Measurements from ENCODE around the gene LMF1.

LMF1 gene

DNA sequence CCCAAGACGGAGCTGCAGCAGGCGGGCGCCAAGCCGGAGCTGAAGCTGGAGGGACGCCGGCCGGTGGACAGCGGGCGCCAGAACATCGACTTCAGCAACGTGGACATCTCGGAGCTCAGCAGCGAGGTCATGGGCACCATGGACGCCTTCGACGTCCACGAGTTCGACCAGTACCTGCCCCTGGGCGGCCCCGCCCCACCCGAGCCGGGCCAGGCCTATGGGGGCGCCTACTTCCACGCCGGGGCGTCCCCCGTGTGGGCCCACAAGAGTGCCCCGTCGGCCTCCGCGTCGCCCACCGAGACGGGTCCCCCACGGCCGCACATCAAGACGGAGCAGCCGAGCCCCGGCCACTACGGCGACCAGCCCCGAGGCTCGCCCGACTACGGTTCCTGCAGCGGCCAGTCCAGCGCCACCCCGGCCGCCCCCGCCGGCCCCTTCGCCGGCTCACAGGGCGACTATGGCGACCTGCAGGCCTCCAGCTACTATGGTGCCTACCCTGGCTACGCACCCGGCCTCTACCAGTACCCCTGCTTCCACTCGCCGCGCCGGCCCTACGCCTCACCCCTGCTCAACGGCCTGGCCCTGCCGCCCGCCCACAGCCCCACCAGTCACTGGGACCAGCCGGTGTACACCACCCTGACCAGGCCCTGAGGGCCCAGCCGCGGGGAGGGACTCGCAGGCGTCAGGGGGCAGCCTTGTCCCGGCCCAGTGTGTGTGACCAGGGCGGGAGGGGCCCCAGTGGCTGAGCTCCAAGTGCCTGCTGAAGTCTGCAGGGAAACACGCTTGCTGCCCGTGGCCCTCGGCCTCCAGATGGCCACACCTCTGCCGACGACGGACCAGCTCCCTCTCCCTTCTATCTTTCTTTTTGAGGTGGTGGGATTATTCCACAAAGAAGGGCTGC lies 14.2 kb upstream of the LMF1 start:
- DNase-seq: no peak

DNA sequence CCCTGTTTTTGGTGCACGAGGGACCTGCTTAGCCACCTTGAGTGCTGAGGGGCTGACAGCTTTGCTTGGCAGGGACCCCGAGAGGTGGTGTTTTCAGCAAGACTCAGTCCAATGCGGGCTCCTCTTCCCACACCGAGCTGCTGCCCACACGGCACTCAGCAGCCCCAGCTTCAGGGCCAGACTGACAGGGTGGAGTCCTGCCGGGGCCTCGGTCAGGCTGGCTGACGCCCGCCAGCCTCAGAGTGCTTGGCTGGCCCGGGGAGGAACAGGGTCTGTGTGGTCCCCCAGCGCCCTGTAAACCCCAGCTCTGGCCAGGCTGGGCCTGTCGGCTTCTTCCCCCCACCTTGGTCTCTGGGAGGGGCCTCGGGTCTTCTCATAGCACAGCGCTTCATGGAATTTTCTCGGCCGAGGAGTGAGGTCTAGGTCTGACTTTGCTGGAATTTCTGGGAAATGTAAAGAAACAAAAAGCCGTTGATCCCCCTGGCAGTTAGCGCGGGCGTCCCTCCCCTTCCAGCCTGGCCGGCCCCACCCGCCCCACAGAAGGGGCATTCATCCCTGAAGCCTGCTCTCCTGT lies 13.4 kb upstream of the LMF1 start:
- DNase-seq: no peak

DNA sequence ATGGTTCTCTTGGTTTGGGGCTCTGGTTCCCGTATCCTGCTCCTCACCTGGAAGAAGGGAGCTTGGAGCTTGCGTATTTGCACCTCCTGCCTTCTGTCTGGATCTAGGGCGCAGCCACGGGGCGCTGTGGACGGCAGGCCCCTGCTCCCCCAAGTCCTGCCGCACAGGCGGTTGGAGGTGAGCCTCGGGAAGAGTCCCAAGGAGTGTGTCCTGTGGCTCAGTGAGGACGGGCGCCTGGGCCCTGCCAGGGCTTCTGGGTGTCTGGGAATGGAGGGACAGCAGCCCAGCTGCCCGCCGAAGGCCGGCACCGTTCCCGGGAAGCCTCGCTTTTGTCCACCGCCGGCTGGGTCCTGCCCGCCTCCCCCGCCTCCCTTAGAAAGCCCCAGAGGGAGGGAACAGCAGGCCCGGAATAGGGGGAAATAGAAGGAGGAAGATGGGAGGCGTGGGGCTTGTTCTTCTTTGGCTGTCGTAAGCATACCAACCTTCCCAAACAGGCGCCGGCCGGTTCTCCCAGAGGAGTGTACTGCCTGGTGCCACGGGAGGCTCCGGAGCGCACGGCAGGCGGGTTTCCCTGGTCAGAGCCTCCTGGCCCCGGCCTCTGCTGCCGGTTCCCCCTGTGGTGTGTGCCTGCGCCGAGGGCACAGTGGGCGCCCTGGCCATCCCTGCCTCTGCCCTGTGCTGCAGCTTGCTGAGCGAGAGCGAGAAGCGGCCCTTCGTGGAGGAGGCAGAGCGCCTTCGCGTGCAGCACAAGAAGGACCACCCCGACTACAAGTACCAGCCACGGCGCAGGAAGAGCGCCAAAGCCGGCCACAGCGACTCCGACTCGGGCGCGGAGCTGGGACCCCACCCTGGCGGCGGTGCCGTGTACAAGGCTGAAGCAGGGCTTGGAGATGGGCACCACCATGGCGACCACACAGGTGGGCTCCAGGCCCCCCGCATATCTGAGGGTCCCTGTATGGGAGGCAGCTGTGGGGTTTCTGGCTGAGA lies 12.6 kb upstream of the LMF1 start:
- DNase-seq: no peak

DNA sequence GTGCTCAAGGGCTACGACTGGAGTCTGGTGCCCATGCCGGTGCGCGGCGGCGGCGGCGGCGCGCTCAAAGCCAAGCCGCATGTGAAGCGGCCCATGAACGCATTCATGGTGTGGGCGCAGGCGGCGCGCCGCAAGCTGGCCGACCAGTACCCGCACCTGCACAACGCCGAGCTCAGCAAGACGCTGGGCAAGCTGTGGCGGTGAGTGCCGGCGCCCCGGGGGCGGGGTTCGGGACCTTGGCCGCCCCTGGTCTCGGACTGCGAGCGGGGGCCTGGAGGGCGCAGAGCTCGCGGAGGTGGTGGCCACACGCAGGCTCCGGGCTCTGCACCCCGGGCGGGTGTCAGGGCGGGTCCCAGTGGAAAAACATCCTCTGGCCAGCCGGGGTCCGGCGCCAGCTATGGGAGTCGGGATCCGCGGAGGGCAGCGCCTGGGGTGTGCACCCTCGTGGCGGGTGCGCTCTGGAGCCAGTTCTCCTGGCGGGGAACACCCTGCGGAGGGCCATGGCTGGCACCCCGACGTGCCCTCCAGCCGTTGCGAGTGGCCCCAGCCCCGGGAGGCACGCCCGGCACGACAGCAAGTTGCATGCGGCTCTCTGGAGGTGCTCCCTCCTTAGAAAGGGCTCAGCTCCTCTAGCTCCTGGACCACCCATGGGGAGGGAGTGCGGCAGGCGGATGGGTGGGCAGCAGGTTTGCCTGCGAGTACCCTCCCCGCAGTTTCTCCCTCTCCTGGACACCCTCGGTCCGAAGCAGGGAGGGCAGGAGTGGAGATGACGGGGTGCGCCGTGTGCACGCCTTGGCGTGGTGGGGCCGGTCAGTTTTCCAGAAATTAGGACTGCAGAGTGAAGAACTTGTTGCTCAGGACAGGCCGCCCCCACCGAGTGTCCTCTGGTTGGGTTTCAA lies 11.6 kb upstream of the LMF1 start:
- no peak for DNase-seq

DNA sequence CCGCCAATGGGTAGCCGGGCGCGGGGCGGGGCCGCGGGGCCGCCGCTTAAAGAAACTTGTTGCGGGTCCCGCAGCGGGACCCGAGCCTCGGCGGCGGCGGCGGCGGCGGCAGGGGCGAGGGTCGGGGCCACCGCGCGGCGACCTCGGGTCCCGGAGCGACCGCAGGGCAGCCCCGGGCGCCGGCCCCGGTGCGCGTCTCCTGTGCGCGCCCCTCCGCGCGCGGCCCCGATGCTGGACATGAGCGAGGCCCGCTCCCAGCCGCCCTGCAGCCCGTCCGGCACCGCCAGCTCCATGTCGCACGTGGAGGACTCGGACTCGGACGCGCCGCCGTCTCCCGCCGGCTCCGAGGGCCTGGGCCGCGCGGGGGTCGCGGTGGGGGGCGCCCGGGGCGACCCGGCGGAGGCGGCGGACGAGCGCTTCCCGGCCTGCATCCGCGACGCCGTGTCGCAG lies 10.9 kb upstream of the LMF1 start, which contains the start of gene SOX8:
SOX8 (plus strand) TSS at position 76 of the 450 bp plus-strand sequence; CDS start at position 229, 153 bp downstream.
- no peak for DNase-seq

DNA sequence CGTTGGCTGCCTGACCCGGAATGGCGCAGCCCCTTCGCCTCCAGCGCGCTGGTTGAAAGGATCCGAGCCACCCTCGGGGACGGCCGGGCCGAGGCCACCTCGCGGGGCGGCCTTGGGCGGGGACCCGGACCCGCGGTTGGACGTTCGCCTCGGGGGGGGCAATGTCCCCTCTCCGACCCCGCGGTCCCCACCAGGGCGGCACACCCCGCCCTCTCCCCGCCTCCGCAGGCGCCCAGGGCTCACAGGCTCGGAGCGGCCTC lies 9.7 kb upstream of the LMF1 start:
- DNase-seq: no peak

DNA sequence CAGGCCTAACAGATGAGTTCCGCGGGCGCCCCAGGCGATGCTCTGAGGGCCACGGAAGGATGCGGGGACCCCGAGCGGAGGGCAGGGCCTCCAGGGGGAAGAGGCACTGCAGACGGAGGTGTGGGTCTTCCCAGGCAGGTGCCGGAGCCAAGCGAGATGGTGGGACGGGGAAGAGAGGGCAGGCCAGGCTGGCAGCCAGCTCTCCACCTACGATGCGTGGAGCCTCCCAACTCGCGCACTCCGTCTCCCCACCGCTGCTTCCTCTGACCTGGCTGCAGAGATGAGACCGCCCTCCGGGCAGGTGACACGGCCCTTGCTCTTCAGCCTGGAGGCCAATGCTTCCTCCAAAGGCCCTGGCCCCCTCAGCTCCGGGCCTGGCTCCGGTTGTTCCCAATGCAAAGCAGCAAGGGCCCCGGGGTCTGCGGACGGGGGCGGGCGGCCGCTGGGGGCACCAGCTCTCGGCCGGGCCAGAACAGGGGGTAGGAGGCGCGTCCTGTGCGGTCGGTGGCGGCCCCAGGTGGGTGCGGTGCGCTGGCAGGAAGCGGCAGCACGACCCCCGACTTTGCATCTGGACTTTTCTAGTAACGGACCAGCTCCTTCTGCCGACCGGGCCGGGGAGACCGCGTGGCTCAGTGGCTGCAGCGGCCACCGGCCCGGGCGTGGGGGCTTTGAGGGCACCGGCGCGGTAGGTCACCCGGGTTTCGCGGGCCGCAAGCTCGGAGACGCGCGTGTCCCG lies 9.2 kb upstream of the LMF1 start:
- DNase-seq: no peak

DNA sequence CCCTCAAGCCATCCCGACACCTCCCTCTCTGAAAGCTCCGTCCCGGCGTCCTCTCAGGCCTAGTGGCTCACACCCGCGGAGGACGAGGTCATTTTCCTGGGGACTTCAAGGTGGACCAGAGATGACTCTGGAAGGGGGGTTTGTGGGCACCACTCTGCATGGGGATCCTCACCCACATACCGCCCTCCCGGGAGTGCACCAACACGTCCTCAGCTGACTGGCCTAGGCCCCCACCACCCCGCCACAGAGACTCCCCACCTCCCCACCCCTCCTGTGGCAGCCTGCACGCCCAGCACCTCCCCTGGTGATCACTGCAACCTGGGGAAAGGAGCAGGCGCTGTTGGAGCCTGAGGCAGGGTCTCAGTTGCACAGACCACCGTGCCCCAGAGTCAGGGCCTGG lies 8.4 kb upstream of the LMF1 start:
- DNase-seq: no peak

DNA sequence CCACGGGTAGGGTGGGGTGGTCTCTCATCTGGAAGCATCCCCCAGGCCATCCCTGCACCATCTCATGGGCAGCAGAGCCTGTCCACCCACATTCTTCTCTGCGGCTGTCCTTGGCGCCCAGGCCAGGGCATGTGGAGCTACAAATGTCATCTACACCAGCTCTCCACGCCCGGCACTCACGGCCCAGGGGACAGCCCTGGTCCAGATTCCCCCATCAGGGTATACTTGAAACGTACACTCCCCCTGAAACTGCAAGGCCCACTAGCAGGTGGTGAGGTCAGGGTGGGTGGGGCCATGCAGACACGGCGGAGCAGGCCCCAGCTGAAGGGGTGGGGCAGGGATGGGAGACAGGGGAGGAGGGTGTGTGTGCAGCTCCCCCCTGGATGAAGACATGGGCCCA lies 7.6 kb upstream of the LMF1 start:
- DNase-seq: no peak

DNA sequence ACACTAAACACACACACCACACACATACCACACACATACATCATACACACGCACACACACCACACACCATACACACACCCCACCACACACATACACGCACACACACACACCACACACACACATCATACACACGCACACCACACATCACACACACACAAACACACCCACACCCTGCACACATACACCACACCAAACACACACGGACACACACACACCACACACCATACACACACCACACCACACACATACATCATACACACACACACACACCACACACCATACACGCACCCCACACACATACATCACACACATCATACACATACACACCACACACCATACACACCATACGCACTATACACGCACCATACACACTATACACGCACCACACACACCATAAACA lies 7.1 kb upstream of the LMF1 start:
- DNase-seq: no peak

DNA sequence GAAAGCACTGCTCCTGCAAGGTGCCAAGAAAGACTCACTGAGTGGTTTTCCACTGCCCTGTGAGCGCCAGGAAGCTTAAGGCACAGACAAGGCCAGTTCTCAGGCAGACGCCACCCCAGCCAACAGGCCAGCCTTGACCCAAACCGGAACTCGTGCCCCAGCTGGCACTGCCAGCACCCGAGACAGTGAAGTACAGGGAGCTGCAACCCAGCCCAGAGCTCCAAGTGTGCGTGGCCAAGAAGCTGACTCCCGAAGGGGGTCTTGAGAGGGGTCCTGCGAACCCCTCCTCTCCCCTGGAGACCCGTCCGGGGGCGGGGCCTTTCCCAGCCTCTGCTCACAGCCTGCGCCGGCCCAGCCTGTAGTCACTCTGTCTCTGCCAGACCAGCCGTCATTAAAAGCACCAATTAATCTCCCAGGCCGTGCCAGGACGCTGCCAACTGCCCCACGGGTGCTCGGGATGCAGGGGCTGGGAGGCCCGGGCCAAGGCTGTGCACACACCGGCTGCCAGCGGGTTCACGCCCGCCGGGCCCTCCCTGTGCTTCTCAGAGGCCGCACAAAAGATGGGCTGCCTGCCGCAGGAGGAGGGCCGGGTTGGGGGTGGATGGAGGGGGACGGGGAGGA lies 6.4 kb upstream of the LMF1 start:
- no peak for DNase-seq

DNA sequence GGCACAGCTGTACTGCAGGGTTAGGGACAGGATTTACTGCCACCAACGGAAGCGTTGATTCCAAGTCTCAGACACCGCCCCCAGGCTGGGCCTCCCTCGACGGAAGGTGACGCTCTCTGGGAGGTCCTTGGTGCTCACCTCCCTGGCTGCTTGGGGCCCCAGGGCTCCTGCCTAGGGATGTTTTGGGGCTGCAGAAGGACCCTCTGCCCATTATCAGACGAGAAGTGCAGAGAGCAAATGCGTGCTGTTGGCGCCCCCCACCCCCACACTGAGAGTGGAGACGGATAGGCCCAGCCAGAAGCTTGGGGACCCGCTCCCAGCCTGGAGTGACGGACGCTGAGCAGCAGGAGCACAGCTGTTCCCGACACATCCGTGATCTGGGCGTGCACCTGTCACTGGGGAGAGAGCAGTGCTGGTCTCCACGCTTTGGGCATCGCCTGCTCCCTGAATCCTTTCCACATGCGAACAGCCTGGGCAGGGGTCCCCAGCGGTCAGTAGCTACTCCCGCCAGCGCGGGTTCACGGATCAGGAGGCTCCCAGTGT lies 5.7 kb upstream of the LMF1 start:
- no peak for DNase-seq

DNA sequence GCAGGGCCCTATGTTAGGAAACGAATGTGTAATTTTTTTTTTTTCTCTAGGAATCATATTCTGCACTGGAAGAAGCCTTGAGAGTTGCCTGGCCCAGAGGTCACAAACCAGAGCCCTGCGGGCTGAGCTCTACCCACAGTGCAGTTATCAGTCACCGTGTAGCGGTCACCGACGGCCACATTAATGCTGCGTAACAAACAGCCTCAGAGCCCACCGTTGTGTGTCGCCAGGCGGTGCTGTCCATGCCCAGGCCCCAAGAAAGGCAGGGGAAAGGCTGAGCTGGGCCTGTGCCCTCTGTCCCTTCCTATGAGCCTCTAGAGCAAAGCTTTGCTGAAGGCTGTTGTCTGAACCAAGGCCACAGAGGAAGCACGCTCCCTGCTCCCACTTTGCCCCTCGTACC lies 4.5 kb upstream of the LMF1 start:
- DNase-seq: no peak

DNA sequence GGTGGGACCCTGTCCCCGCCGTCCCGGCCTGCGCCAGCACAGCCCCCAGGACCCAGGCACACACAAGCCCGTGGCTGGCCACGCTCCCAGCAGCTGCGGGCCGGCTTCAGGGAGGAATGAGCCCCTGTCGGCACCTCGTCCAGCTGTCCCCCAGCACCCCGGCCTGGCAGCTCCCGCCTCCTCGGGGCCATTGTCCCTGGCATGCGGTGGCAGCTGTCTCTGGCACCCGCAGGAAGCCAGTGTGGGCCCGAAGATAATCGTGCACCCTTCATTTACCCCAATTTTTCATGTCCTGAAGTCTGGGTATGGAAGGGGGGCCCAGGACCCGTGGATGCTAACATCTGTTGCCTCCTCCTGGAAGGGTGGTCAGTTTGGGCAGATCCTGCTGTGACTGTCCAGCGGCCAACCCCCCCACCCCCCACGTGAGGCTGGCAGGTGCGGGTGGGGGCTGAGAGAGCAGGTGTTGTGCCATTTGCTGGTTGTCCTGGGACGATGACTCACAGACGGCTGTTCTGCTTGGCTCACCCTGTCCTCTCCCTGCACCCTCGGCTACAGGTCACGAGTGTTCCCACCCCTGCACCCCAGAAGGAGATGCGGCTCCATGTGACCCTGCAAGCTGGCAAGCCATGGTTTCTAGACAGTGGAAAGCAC lies 4.0 kb upstream of the LMF1 start:
- no peak for DNase-seq

DNA sequence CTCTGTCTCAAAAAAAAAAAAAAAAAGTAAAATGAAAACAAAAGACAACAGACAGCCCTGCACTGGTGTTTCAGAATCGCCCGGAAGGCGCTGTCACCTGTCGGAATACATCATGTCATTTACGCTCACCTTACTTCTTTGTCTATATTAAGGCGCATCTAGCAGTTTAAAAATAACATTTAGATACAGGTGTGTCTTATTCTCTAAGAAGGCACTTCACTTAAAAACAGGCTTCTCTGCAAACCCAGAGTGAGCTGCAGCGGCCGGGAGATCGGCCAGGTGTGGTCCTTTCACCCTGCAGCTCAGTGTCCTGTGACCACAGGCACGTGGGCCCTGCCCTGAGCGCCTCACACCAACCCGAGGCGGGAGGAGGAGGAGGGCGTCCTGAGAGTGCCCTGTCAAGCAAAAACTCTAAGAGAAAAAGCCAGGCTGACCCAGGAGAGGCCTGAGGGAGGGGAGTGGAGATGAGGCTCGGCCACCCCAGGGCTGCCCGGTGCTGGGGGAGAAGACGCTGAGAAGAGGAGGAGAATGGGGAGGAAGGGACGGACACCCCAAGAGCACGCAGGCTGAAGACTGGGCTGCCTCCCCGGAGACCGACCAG lies 3.3 kb upstream of the LMF1 start:
- DNase-seq: no peak

DNA sequence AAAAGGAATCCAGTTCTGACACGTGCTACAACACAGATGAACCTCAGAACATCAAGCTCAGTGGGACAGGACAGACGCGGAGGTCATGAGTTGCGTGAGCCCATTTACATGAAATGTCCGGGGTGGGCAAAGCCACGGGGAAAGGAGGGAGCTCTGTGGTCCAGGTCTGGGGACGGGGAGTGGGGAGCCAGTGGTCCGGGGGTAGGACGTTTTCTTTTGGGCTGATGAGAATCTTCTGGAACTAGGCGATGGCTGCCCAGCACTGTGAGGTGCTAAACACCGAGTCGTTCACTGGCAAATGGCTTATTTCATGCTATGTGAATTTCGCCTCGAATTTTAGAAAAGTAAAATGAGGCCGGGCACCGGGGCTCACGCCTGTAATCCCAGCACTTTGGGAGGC lies 2.6 kb upstream of the LMF1 start:
- DNase-seq: no peak

DNA sequence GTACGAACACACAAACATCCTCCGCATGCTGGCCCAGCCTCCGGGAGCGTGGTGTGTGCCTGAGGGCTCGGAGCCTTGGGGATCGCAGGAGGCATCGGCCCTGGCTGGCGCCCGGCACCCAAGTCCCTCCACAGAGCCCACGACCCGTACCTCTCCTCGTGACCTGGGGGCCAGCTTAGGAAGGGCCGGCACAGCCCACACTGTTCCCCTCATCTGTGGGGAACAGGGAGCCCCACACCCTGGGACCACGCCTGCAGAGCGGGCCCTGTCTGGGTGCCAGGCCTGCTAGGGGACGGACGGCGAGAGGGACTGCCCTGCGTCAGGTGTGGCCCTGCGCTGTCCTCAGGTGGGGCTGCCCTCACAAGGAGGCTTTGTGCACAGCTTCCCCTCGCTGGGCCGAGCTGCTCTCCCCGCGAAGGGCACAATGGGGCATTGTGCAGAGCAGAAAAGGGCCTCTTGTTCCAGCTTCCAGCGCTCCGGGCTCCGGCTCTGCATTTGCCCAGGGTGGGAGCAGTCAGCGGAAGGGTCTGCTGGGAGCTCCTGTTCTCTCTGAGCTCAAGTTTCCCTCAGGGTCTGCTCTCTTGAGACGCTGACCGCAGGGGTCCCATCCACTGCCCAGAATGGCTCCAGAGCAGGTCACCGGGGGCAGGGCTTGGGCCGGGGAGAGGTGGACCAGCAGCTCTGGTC lies 1.7 kb upstream of the LMF1 start:
- DNase-seq: no peak

DNA sequence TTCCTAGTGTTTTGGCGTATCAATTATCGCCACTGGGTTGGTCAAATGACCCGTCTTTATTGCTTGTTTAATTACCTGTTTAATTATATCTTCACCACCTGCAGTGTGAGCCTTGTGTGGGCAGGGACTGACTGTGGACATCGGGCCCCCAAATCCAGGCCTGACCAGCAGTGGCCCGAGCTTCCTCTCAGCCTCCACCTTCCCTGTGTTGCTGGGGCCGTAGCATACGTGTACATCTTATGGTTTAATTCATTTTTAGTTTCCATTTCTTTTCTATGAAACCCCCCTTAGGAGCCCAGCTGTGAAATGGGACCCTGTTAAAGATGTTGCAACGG lies 1.2 kb upstream of the LMF1 start:
- DNase-seq: no peak

DNA sequence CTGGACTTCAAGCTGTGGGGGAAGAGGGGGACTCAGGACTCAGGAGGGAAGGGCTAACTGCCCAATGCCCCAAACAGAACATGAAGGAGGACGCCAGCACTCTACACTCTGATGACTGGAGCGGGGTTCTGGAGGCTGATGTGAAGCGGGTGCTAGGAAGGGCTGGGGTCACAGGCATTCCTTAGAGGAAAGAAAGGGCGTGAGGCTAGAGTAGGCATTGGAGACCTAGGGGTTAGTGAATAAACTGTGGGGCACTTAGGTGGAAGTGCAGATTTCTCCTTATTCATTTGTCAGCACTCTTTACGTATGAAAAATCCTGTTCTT lies 760 bp upstream of the LMF1 start:
- DNase-seq: no peak

DNA sequence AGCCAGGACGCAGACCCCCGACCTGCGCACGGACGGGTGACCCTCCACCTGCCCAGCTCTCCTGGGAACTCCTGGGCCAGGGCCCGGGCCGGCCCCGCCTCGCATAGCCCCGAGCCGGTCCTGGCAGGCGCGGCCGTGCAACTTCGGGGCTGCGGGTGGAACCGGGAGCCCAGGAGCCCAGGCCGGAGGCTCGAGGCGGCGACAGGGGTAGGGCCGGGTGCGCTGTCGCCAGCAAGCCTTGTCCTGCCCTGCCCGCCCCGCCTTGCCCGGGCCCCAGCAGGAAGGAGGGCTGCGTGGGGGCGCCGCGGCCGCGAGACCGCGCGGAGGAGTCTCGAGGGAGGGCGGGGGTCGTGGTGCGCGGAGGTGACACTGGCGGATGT lies 408 bp downstream of the LMF1 start:
- DNase-seq: no peak
